Gastroesophageal sphincter (tissue), 3 donors: Measurements from ENCODE around the gene RDH14.

Experiments used
- POLR2A ChIP-seq, 2 donors: fragments of 450-650 bp; IDR thresholded peaks; one replicate each; pipeline ENCODE4 v1.6.1; 2017; ENCODE audit warnings: antibody characterized with exemption in 2 of 2, mild to moderate bottlenecking in 2 of 2, moderate library complexity in 1 of 2
- POLR2AphosphoS5 ChIP-seq: sonication (generic); formaldehyde crosslinking; IDR thresholded peaks from one replicate; pipeline ENCODE4 v1.6.1; 2017; ENCODE audit warnings: antibody characterized with exemption
- TF ChIP-seq, protein P1 (sequence below), 4 experiments: fragments of 200-600 bp in 2 of 4; fragments of 450-650 bp in 2 of 4; sonication (generic) in 1 of 4; IDR thresholded peaks; one replicate each; pipeline ENCODE4 v1.5.1; 2017 to 2019; ENCODE audit warnings: antibody characterized with exemption in 4 of 4, mild to moderate bottlenecking in 2 of 4, moderate library complexity in 2 of 4

DNA sequence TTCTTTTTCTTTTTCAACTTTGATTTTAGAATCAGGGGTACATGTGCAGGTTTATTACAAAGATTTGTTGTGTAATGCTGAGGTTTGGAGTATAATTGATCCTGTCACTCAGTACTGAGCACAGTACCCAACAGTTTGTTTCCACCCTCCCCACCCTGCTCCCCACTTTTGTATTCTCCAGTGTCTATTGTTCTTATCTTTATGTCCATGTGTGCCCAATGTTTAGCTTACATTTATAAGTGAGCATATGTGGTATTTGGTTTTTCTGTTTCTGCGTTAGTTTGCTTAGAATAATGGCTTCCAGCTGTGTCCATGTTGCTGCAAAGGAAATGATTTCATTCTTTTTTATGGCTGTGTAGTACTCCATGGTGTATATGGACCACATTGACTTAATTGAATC, 43.1 kb downstream of the RDH14 start:
- no peak for TF ChIP-seq POLR2A (IDR thresholded peaks at IDR 0.05)
- TF ChIP-seq, protein P1, sequence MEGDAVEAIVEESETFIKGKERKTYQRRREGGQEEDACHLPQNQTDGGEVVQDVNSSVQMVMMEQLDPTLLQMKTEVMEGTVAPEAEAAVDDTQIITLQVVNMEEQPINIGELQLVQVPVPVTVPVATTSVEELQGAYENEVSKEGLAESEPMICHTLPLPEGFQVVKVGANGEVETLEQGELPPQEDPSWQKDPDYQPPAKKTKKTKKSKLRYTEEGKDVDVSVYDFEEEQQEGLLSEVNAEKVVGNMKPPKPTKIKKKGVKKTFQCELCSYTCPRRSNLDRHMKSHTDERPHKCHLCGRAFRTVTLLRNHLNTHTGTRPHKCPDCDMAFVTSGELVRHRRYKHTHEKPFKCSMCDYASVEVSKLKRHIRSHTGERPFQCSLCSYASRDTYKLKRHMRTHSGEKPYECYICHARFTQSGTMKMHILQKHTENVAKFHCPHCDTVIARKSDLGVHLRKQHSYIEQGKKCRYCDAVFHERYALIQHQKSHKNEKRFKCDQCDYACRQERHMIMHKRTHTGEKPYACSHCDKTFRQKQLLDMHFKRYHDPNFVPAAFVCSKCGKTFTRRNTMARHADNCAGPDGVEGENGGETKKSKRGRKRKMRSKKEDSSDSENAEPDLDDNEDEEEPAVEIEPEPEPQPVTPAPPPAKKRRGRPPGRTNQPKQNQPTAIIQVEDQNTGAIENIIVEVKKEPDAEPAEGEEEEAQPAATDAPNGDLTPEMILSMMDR (IDR thresholded peaks at IDR 0.05): no peak
- TF ChIP-seq POLR2AphosphoS5: no peak
